GM21723 (cell line): Measurements from ENCODE around the gene CCDC88C.
"Not testable (repeated sequence)": the region's sequence is repeated elsewhere in the genome, so short reads cannot be mapped to it uniquely, and the experiment has no call there.

ENCODE experiments used
- ATAC-seq: cut with Tn5 transposase; IDR thresholded peaks from one replicate; pipeline ENCODE4 v1.9.1; 2021; ENCODE audit warnings: mild to moderate bottlenecking, moderate library complexity; ENCODE audit not compliant: unreplicated experiment

Gene CCDC88C

DNA sequence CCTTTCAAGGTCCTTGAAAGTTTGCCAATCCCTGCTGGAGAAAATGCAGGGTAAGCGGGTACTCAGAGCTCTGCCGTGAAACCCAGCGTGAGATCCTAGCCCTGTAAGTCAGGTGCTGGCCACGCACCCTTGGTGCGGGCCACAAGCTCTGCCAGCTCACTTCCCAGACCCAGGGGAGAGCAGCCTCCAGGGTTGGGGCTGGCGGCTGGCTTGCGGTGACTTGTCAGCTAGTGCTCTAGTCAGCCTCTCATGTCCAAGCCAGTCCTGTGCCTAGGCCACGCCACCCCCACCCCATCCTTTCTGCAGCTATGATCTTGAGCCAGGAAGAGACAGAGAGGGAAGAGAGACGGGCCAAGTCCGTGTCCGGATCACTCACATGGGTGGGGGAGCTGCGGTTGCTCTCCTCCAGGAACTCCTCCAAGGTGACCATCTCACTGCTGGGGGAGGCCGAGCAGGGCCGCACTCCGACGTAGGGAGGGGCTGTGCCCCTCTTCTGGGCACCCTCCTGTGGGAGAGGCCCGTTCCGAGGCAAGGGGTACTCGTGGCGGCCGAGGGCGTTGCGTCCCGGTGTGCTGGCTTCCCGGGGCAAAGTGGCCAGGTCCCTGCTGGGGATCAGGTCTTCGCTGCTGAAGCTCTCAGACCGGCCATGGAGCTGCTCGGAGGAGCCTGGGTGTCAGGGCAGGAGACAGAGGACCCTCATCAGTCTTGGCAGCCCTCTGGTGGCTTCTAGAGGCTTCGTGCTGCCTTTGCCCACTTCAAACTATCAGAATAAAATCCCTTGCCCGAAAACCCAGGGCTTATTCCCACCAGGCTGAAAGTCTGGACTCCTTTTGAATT is 139.9 kb downstream of the CCDC88C start:
- no peak for ATAC-seq

DNA sequence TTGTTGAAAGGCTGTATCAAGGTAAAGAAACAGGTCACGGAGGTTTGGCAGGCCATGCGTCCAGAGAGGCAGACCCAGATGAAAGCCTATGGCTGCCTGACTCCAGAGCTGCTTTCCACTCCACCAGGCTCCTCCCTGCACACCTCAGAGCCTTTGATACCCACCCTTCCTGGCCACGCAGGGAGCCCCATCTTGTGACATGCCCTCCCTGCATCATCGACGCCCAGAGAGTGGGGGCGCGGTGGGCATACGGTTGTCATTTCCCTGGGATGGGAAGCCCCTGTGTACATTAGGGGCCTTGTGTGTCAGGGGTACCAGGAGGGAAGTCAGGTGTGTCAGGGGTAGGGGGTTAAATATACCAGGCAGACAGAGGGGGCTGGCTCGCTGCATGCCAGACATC is 142.8 kb downstream of the CCDC88C start:
- ATAC-seq, result no peak

DNA sequence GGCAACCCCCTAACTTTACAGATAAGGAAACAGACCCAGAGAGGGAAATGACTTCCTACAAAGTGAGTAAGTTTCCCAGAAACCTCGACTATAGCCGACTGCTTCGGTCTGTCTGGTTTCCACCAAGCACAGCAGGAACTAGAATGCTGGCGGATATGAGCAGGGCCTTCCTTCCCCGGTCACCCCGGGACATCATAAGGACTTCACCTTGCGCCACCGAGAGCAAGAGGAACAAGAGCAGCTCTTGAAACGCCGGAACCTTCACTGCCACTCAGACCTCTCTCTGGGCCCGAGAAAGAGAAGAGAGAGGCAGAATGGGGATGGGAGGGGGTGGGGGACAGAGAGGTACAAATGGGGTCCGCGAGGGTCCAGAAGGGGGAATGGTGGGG is 143.7 kb downstream of the CCDC88C start:
- no peak for ATAC-seq

DNA sequence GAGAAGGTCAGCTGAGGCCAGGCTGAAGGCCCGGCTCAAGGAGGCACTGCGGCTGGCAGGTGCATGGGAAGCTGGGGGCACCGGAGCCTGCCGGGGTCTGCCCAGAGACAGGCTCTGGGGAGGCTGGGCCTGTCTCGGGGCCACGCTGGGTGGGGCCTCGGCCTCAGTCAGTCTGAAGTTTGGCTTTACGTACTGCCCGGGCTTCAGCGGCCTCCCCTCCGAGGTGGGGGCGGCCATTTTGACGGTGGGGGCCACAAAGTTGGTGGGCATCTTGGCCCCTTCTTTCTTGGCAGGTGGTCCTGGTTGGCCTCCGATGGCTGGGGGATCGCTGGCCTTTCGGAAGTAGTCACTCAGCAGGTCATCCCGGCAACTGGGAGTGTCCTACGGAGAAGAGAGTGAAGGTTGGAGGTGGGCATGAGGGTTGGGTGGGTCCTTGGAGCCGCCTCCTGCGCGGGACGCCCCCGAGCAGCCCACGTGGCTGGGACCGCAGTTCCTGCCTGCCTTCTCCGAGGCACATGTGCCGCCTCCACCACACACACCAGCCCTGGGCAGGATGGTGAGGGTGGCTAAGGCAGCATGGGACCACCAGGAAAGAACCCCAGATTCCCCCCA is 144.2 kb downstream of the CCDC88C start:
- no peak for ATAC-seq

DNA sequence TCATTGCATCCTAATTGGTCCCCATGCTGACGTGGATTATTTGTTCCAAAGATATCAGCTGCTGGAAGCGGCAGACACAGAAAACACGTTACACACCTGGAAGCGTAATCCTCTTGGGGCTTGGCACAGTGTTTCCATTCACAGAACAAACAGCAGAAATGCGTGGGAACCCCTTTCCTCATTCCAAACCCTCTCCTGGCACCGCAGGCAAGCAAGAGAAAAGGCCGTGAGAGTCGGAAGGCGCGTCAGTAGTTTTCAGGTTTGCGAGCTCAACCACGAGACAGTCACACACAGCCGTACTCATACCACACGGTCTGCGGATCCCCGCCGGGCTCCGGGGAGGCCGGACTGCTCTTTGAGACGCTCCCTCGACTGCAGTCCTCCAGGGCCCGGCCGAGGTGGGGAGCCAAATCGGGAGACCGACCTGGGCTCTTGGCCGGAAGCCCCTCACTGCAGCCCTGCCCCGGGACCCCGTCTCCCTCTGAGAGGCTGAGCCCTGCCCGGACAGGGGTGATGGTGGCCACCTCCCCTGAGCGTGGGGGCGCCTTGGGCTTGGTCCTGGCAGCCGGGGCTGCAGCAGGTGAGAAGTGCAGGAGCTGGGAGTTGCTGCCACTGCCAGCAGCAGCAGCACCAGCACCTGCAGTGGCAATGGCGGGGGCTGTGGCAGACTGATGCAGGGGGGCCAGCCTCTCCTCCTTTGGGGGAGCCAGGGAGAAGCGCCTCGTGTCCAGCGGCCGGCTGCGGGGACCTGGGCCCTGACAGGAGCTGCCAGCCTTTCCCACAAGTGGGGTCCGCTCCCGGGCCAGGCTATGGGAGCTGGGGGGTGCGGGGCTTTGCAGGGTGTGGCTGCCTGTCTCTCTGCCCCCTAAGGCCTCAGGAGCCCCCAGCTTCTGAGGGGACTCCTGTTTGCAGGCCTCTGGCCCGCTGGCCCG is 145.0 kb downstream of the CCDC88C start:
- ATAC-seq, result no peak

DNA sequence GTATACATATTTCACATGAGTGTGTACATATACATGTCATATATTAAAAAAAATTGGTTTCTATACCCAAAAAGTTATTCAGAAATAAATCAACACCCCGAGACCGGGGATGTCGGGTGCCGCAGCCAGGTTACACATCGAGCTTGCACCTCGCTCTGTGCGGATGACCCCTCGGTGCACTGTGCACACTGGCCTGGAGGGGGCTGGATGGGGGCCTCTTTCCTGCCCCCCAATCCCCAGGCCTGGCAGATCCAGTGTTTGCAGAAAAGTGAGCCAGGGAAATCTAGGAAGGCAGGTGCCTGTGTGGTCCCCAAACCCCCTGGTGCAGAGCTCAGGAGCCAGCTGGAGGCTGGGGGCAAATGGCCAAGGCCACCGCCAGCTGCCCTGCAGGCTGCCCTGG is 146.0 kb downstream of the CCDC88C start:
- no peak for ATAC-seq

DNA sequence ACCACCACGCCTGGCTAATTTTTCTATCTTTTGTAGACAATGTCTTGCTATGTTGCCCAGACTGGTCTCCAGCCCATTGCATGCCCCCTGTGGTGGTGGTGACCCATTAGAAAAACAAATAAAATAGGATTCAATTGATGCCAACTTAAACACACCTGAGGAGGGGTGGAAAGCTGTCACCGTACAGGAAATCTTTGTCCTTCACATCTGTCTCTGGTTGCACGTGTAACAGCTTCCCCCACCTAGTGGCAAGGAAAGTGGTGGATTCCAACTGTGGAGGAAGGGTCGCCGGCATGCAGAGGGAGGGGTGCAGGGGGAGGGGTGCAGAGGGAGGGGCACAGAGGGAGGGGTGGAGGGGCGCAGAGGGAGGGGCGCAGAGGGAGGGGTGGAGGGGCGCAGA is 147.0 kb downstream of the CCDC88C start:
- no peak for ATAC-seq

DNA sequence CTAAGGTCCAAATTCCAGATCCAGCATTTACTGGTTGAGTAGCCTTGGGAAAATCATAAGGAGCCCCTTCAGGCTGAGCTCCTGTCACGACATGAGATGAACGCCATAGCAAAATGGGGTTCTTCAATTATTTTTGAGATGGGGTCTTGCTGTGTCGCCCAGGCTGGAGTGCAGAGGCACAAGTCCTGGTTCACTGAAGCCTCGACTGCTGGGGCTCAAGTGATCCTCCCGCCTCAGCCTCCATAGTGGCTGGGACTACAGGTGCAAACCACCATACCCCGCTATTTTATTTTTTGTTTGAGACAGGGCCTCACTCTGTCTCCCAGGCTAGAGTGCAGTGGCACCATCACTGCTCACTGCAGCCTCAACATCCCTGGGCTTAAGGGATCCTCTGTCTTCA is 147.4 kb downstream of the CCDC88C start:
- no peak for ATAC-seq

DNA sequence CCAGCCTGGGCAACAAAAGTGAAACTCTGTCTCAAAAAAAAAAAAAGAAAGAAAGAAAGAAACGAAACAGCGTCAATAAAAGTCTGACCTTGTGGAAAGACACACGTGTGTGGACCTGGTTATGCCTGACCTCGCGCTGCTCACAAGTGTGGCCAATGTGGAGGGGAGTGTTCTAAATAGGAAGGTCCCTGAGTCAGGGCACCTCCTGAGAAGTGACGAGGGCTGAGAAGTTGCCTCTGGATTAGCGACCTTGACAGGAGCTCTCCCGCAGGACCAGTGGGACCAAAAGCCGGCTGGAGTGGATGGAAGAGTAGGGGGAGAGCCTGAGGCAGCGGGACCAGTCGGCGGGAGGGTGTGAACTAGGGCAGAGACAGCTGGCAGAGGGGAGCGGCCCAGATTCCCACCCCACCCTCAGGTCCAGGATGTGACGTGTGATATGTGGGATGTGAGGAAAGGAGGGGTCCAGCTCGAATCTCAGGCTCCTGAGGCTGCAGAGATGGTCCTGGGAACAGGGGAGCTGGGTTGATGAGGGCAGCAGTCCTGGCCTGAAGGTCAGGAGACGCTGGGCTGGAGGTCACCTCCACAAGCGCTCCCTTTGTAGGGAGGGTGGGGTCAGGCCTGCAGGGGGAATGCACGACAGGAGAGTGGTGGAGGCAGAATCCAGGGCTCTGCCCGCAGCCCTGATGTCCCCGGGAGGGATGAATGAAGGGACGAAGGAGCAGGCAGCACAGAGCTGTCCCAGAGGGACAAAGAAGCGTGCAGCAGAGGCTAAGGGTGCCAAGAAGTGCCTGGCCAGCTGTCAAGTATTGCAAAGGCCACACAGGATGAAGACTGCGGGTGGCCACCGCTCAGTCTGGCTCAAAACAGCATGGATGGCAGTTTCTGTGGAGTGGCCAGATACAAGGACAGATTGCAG is 148.3 kb downstream of the CCDC88C start:
- ATAC-seq, result no peak

DNA sequence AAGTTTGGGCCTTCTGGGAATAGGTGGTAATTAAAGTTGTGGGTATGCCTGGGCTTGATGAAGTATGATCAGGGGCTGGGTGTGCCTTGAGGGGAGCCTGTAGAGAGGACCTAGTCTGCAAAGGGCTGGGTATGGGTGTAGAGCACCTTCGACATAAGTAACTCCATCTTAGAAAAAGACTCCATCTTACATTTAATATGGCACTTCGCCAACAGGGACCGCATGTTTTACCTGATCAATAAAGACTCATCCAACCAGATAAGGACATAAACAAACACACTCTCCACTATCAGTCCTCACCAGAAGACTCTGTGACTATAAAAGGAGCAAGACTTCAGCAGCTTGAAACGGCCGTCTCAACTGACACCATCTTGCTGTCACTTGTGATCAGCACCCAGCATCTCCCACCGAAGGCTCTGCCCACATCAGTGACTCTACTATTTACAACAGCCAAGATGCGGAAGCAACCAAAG is 149.6 kb downstream of the CCDC88C start:
- ATAC-seq, result no peak

DNA sequence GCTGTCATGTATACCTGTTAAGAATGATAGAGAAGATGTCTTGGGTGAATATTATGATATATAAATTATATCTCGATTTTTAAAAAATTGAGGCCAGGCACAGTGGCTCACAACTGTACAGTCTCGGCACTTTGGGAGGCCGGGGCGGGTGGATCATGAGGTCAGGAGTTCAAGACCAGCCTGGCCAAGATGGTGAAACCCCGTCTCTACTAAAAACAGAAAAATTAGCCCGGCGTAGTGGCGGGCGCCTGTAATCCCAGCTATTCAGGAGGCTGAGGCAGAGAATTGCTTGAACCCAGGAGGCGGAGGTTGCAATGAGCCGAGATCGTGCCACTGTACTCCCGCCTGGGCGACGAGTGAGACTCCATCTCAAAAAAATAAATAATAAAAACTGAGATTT is 151.3 kb downstream of the CCDC88C start:
- ATAC-seq, result not testable (repeated sequence)

DNA sequence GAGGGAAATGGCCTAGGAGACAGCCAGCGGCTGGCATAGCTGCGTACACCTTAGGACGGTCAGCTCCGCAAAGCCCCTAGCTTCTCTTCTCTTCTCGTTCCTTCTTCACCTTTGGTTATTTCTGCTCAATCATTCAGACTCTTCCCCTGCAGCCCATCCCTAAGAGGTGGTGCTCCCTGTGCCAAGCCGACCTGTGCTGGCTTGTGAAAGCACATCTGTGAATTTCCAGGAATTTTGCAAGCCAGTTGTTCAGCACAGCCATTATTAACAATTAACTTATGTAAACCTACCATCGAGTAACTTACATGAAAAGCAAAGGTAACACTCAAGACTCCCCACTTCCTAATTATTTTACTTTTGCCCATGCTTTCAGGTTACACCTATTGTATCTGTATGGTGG is 152.2 kb downstream of the CCDC88C start:
- ATAC-seq, result no peak

DNA sequence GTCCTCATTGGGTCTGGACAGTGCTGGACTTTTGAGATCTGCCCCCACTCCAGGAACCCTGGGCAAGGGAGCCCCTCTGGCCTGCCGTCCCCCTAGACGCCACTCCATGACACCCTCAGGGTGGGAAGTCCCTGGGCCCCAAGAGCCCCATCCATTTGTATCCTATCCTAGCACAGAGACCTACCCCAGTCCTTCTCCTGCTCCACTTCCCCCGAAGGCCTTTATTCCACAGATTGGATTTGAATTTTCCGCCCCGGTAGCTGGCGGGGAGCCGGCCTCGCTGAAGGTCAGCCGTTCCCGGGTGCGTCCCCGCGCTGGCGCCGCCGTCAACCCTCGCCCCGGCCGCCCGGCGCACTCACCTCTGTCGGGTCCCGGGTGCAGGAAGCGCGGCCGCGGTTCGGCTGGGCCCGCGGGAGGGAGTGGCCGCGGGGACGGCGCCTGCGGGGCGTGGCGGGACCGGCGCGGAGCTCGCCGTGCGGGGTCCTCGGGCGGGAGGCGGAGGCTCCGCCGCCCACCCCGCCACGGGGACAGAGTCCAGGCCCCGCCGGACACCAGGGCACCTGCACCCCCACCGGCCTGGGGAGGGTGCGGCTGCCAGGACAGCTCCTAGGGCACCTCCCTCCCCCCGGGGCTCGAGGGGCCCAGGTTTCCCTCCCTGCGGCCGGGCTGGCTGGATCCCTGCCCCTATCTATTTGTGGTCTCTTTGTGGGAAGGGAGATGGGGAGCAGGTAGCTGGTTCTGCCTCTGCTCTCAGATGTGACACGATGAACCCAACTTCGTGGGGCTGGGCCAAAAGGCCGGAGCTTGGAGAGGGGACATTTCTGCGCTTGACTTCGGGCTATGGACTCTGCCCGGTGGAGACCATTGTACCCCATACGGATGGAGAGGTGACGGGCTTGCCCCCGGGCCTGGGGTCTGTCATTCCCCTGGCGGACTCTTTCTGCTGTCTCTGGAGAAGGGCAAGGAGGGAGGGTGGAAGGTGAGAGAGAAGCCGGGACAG is 153.2 kb downstream of the CCDC88C start:
- ATAC-seq, result no peak

DNA sequence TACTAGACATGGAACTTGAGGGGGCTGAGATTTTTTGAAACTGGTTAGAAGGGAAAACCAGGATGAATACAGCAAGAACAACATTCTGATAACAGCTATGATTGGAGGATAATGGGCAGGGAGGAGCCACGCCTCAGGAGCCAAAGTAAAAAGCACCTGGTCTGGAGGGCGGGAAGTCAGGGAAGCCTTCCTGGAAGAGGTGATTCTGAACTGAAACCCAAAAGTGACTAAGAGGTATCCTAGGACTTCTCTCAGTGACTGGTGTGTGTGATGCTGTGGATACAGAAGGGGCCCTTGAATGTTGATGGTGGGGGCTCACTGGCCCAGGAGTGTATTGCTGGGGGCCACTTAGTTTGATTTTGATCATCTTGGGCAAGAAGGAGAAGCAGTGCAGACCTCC is 154.3 kb downstream of the CCDC88C start:
- no peak for ATAC-seq

DNA sequence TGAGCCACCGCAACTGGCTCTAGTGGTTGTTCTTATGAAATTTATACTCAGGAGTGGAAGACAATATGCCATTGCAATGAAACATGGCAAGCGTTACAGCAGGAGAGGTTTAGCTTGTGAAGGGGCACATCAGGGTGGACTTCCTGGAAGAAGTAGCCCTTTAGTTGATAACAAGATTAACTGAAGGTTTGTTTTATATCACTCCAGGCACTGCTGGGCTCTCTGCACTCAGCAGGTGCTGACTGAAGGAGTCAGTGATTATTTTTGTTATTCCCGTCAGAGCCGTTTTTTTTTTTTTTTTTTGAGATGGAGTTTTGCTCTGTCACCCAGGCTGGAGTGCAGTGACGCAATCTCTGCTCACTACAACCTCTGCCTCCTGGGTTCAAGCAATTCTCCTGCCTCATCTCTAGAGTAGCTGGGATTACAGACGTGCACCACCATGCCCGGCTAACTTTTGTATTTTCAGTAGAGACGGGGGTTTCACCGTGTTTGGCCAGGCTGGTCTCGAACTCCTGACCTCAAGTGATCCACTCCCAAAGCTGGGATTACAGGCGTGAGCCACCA is 155.6 kb downstream of the CCDC88C start:
- ATAC-seq, result no peak

DNA sequence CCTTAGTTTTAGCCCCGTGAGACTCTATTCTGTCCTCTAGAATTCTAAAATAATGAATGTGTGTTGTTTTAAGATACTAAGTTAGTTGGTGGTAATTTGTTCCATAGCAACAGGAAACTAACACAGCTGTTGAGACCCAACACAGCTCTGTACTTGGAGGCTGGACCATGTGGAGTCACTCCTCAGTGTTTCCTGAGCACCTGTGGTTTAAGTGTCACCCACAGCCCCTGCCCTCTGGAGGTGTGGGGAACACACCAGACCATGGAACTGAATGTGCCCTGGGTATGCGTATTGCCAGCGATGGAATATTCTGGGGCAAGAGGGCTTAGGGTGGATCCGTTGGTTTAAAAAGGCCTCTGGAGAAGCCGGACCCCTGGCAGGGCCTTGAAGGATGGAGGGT is 156.5 kb downstream of the CCDC88C start:
- no peak for ATAC-seq

DNA sequence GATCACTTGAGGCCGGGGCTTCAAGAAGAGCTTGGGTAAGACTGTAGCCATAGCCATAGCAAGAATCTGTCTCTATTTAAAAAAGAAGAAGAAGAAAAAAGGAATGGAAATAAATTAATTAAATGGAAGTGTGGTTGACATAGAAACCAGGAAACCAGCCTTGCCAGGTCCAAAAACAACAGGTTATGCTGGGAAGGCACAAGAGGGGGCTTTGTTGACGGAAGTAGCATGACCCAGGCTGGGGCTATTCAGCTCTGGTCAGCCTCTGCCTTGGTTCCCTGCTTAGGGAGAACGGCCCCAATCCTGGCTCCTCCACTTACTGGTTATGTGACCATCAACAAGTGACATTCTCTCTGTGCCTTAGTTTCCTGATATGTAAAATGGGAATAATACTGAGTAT is 158.7 kb downstream of the CCDC88C start:
- no peak for ATAC-seq

DNA sequence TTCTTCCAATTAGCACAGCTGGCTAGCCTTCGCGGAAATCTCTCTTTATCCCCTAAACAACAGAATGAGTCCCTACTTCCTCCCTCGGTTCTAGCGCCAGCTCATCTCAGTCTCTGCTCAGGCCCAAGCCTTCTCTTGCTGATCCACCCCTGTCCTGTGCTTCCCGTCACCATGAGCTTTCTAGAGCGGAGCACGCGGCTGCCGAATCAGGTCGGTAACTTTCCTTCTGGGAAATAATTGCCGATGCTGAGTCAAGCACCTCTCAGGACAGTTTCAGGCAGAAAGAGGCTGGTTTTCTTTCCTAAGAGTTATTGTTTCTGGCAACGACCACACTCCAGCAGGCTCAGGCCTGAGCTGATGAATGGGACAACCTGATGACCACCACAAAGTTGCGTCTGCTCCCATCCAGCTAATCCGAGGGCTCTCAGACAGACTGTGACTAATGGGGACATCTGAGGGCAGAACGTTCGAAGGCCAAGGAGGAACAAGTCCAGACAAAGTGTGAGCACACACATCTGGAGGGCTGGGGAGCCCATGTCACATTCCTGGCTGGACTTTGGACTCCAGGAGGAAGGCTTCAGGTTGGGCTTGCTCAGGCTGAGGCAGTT is 159.5 kb downstream of the CCDC88C start:
- ATAC-seq, result no peak
